A549 (cell line): Measurements from ENCODE around the gene BLTP3B. TPM values are rescaled to one million over a fixed set of nuclear protein-coding genes. Genes with fewer than 3 reads are reported as not detected.

ENCODE experiments used
- ATAC-seq, 2 experiments: fragments of 200-7000 bp in 1 of 2; fragments of >200 bp in 1 of 2; cut with Nextera tagmentation in 1 of 2; cut with Tn5 transposase in 1 of 2; 3 replicates each; pipeline versions ENCODE4 v1.8.0 to v1.9.1; 2018 to 2020; ENCODE audit warnings: mild to moderate bottlenecking in 1 of 2, moderate library complexity in 1 of 2
- CTCF ChIA-PET: fragments of 300-600 bp; sonication (Branson Sonifier 250); formaldehyde crosslinking; extraction: SDS; loops from one replicate; lab custom pipeline; 2021; ENCODE audit warnings: antibody characterized with exemption, inconsistent platforms; lab: Yijun Ruan, JAX
- POLR2A ChIA-PET: fragments of 350-600 bp; formaldehyde crosslinking; extraction: SDS; loops from one replicate; lab custom pipeline; 2021; ENCODE audit warnings: antibody characterized with exemption, inconsistent platforms; lab: Yijun Ruan, JAX
- DNase-seq, 2 experiments: peaks; one replicate each; pipeline versions ENCODE4 v3.0.0 to v3.0.0-alpha.2; 2011 to 2016; ENCODE audit warnings: low read depth in 1 of 2, low spot score in 1 of 2
- FAIRE-seq: peaks from 2 replicates; lab custom pipeline; 2011; peaks lifted over from hg19 to GRCh38; lab: Jason Lieb, UNC
- H3K27ac ChIP-seq, 2 experiments: fragments of >200 bp; sonication (Bioruptor Twin); formaldehyde crosslinking; 3 replicates each; pipeline ENCODE4 v1.5.1; 2016 to 2017
- H3K4me1 ChIP-seq: fragments of >200 bp; sonication (Bioruptor Twin); formaldehyde crosslinking; 3 replicates; pipeline ENCODE4 v1.6.1; 2016
- H3K4me2 ChIP-seq: fragments of >200 bp; sonication (Bioruptor Twin); formaldehyde crosslinking; 3 replicates; pipeline ENCODE4 v1.6.1; 2016
- H3K4me3 ChIP-seq: fragments of >200 bp; sonication (Bioruptor Twin); formaldehyde crosslinking; 3 replicates; pipeline ENCODE4 v1.5.1; 2016
- H3K9me3 ChIP-seq: fragments of >200 bp; sonication (Bioruptor Twin); formaldehyde crosslinking; 3 replicates; pipeline ENCODE4 v1.6.1; 2016
- CEBPB ChIP-seq, 2 experiments: fragments of >200 bp in 1 of 2; sonication (Bioruptor Twin) in 1 of 2; formaldehyde crosslinking in 1 of 2; IDR thresholded peaks; 2 replicates each; pipeline ENCODE4 v1.6.1; 2012 to 2016
- CHD2 ChIP-seq: fragments of 150-350 bp; IDR thresholded peaks from 2 replicates; pipeline ENCODE4 v1.6.1; 2014; ENCODE audit warnings: low read length; ENCODE audit not compliant: partially characterized antibody
- GATA3 ChIP-seq: IDR thresholded peaks from 2 replicates; pipeline ENCODE4 v1.6.1; 2012; ENCODE audit warnings: borderline replicate concordance
- HOXA7 ChIP-seq: fragments of 250-450 bp; sonication (Bioruptor Pico); IDR thresholded peaks from 2 replicates; pipeline ENCODE4 v1.5.0; 2020; ENCODE audit warnings: mild to moderate bottlenecking, moderate library complexity
- HOXB5 ChIP-seq: fragments of 250-450 bp; sonication (Bioruptor Pico); IDR thresholded peaks from 2 replicates; pipeline ENCODE4 v1.5.0; 2020; ENCODE audit warnings: mild to moderate bottlenecking, moderate library complexity
- MAFK ChIP-seq: fragments of 450-650 bp; IDR thresholded peaks from 2 replicates; pipeline ENCODE4 v1.6.1; 2014; ENCODE audit not compliant: partially characterized antibody
- MYC ChIP-seq: IDR thresholded peaks from 2 replicates; pipeline ENCODE4 v1.6.1; 2012; ENCODE audit warnings: mild to moderate bottlenecking, inconsistent platforms, low read length, improper control_type of control experiment, borderline replicate concordance
- NFE2L2 ChIP-seq: fragments of 150-350 bp; conservative IDR thresholded peaks from 2 replicates; pipeline ENCODE4 v1.6.1; 2014; ENCODE audit warnings: low read length
- POLR2A ChIP-seq: IDR thresholded peaks from 2 replicates; pipeline ENCODE4 v1.6.1; 2012; ENCODE audit warnings: mild to moderate bottlenecking, low read length
- POLR2AphosphoS2 ChIP-seq: conservative IDR thresholded peaks from 2 replicates; pipeline ENCODE4 v1.6.1; 2012; ENCODE audit warnings: low read length, improper control_type of control experiment, inconsistent platforms
- RAD21 ChIP-seq, 2 experiments: fragments of >200 bp in 1 of 2; sonication (Bioruptor Twin) in 1 of 2; formaldehyde crosslinking in 1 of 2; IDR thresholded peaks in 1 of 2; conservative IDR thresholded peaks in 1 of 2; 2 replicates in 1 of 2; 3 replicates in 1 of 2; pipeline ENCODE4 v1.6.1; 2012 to 2018; ENCODE audit warnings: inconsistent platforms in 1 of 2
- RFX5 ChIP-seq: fragments of 450-650 bp; IDR thresholded peaks from 2 replicates; pipeline ENCODE4 v1.7.1; 2014; ENCODE audit warnings: antibody characterized with exemption, mild to moderate bottlenecking, moderate library complexity
- SMC3 ChIP-seq: fragments of >200 bp; sonication (Bioruptor Twin); formaldehyde crosslinking; IDR thresholded peaks from 3 replicates; pipeline ENCODE4 v1.6.1; 2018; ENCODE audit warnings: inconsistent platforms
- TP53 ChIP-seq: fragments of 250-450 bp; sonication (Bioruptor Pico); IDR thresholded peaks from 2 replicates; pipeline ENCODE4 v1.5.0; 2021; ENCODE audit warnings: mild to moderate bottlenecking, moderate library complexity
- ZSCAN20 ChIP-seq: fragments of 250-450 bp; sonication (Bioruptor Pico); IDR thresholded peaks from 2 replicates; pipeline ENCODE4 v1.8.0; 2022; ENCODE audit warnings: mild to moderate bottlenecking, moderate library complexity
- WGBS: methylation state at CpG from one replicate; pipeline ENCODE4 v1.1.6; 2017; ENCODE audit errors: missing lambda C conversion rate; 5-methylcytosine and 5-hydroxymethylcytosine counted together
- polyA plus RNA-seq, 4 experiments: library from polyadenylated mRNA; depleted of rRNA in 3 of 4; stranded (reverse); fragments of >200 nt; fragmentation: RNase III in 1 of 4; extraction: RNeasy Plus Mini Kit Qiagen cat#74134 plus additional on column Dnase treatment in 1 of 4; gene quantifications; 2 replicates in 3 of 4; 3 replicates in 1 of 4; pipeline ENCODE4 v1.2.3, GENCODE V29; 2011 to 2017
- TF ChIP-seq, protein P1 (sequence below): fragments of >200 bp; sonication (Bioruptor Twin); formaldehyde crosslinking; IDR thresholded peaks from 2 replicates; pipeline ENCODE4 v1.6.1; 2016
- TF ChIP-seq, protein P2 (sequence below): fragments of >200 bp; sonication (Bioruptor Twin); formaldehyde crosslinking; IDR thresholded peaks from 3 replicates; pipeline ENCODE4 v1.5.1; 2016
- TF ChIP-seq, protein P3 (sequence below): IDR thresholded peaks from 2 replicates; pipeline ENCODE4 v1.6.1; 2012; ENCODE audit warnings: low read depth, borderline replicate concordance
- TF ChIP-seq, protein P4 (sequence below): IDR thresholded peaks from 2 replicates; pipeline ENCODE4 v1.6.1; 2012

BLTP3B gene
- polyA plus RNA-seq, 2 of the 4 experiments (the other 2 are of a cell fraction), result 11.2 to 38.8 TPM

DNA sequence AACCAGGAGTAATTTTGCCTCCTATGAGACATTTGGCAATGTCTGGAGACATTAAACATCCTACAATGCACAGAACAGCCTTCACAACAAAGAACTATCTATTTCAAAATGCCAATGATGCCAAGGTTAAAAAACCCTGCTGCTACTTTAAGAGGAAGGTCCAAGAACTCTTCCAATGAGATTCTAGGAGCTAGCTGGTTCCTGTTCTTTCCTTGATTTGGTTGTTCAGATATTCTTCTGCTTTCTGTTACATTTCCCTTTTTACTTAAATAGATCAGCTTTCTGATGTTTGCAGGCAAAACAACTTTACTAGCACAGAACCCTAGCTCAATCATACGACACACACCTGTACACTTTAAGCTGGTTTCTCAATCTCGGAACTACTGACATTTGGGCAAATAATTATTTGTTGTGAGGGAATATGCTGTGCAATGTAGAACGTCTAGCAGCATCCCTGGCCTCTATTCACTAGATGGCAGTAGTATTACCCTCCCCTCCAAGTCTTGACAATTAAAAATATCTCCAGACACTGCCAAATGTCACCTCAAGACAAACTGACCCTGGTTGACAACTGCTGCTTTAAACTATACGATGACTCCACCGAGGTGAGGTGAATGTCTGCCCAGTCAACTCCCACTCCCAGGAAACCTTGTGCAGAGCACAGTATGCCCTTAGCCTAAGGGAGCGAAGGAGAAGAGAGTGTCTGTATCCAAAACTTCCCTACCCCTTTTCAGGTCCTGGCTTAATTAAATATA lies 4.4 kb downstream of the BLTP3B start:
- WGBS, result 28% methylated on average over 6 of the region's 6 CpGs
- Histone ChIP-seq H3K4me1 (peaks cover 32% of the 10 kb centered on the region), H3K4me2 (peak overlapping the region; percentile 30; the same call in 2 of the 3 replicates), H3K9me3 (no peaks in the 10 kb centered on the region), H3K4me3 (no peak overlapping the region), H3K27ac (no peak overlapping the region)
- POLR2A ChIA-PET, result interaction anchor here (1.0 kb wide), 1 partner anchor 227 kb away, joined by 3 read pairs; no protein-coding TSS in a partner anchor
- ATAC-seq, result peak; percentile 18 to 26; a peak in 1 of 6 replicates
- FAIRE-seq, result peak; percentile 61
- DNase-seq, result peak in 1 of 2 experiments; percentile 45
- TF ChIP-seq, protein P1, sequence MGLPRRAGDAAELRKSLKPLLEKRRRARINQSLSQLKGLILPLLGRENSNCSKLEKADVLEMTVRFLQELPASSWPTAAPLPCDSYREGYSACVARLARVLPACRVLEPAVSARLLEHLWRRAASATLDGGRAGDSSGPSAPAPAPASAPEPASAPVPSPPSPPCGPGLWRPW, result no peak
- TF ChIP-seq NFE2L2 (no peak), POLR2AphosphoS2 (no peak), ZSCAN20 (CRISPR knock-in tag) (no peak), POLR2A (no peak), SMC3 (peak; percentile 25; the same call in 1 of the 3 replicates), RAD21 (conservative IDR thresholded peaks at IDR 0.05 in 1 of 2, IDR thresholded peaks at IDR 0.05 in 1 of 2) (peak; percentile 25 to 40; a peak in 1 of 5 replicates)
- TF ChIP-seq, protein P2, sequence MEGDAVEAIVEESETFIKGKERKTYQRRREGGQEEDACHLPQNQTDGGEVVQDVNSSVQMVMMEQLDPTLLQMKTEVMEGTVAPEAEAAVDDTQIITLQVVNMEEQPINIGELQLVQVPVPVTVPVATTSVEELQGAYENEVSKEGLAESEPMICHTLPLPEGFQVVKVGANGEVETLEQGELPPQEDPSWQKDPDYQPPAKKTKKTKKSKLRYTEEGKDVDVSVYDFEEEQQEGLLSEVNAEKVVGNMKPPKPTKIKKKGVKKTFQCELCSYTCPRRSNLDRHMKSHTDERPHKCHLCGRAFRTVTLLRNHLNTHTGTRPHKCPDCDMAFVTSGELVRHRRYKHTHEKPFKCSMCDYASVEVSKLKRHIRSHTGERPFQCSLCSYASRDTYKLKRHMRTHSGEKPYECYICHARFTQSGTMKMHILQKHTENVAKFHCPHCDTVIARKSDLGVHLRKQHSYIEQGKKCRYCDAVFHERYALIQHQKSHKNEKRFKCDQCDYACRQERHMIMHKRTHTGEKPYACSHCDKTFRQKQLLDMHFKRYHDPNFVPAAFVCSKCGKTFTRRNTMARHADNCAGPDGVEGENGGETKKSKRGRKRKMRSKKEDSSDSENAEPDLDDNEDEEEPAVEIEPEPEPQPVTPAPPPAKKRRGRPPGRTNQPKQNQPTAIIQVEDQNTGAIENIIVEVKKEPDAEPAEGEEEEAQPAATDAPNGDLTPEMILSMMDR, result peak; percentile 56
- CTCF ChIA-PET, result interaction anchor here (0.6 to 2.2 kb wide), 8 partner anchors 8 to 307 kb away, joined by 3 to 15 read pairs (median 4); no protein-coding TSS in a partner anchor

DNA sequence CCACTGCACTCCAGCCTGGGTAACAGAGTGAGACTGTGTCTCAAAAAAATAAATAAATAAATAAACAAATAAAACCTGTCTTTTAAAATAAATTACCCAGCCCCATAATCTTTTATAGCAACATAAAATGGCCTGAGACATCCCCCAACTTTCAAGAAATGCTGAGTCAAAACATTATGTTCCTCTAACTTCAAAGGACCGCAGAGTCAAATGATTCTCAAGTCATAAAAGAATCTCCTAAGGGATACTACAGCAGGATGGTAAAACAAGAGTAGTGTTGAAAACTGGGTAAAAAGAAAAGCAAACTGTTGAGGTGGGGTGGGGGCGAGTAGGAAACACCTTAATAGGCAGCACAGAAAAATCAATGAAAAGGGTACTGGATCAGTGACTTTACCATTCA lies 9.5 kb downstream of the BLTP3B start:
- no peak for DNase-seq
- ChIA-PET CTCF (interaction anchor here (1.2 kb wide), 1 partner anchor 20 kb away, joined by 3 read pairs; no protein-coding TSS in a partner anchor), POLR2A (no interaction called here)
- 83% methylated on average over 2 of the region's 2 CpGs for WGBS
- no peak for ATAC-seq
- peaks cover 16% of the 10 kb centered on the region for H3K4me1 ChIP-seq
- peaks cover 6% of the 10 kb centered on the region; the same call in 1 of the 3 replicates for H3K9me3 ChIP-seq
- no peak overlapping the region for H3K4me2 ChIP-seq
- H3K4me3 ChIP-seq, result no peak overlapping the region
- H3K27ac ChIP-seq, result no peak overlapping the region
- TF ChIP-seq CHD2 (no peak), POLR2A (no peak), MYC (no peak), MAFK (peak; percentile 17), HOXA7 (no peak), GATA3 (no peak)
- TF ChIP-seq, protein P3, sequence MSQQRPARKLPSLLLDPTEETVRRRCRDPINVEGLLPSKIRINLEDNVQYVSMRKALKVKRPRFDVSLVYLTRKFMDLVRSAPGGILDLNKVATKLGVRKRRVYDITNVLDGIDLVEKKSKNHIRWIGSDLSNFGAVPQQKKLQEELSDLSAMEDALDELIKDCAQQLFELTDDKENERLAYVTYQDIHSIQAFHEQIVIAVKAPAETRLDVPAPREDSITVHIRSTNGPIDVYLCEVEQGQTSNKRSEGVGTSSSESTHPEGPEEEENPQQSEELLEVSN, result no peak
- no peak for FAIRE-seq

DNA sequence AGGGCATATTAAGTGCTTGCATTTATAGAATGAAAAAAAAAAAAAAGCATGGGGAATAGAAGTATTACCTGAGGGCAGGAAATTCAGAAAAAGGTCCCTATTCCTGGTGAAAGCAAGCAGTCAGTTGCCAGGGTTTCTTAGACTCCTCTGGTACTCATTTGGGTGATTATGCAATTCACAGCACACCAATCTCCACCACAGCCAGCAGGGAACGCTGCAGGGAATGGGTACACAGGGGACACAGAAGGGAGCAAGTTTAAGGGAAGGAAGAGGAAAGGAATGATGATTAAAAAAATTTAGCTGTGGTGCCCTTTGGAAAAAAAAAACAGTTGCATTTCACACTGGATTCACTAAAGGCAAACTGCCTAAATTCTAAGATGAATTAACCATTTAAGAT lies 14.2 kb downstream of the BLTP3B start:
- peak; percentile 23 for FAIRE-seq
- ChIA-PET CTCF (interaction anchor here (0.6 to 1.6 kb wide), 7 partner anchors 11 to 319 kb away, joined by 3 to 4 read pairs (median 3); no protein-coding TSS in a partner anchor), POLR2A (no interaction called here)
- ATAC-seq, result peak; percentile 94 to 98
- WGBS, result 20% methylated on average over 1 of the region's 1 CpG
- peak overlapping the region; percentile 54 for H3K4me2 ChIP-seq
- H3K4me1 ChIP-seq, result peaks cover 19% of the 10 kb centered on the region
- H3K27ac ChIP-seq, result peak overlapping the region; percentile 33; a peak in 1 of 6 replicates
- TF ChIP-seq RFX5 (no peak), TP53 (CRISPR knock-in tag) (no peak), CEBPB (IDR thresholded peaks at IDR 0.05) (peak; percentile 52 to 91; a peak in 3 of 4 replicates), HOXB5 (CRISPR knock-in tag) (no peak)
- TF ChIP-seq, protein P2, result peak; percentile 21; the same call in 2 of the 3 replicates
- TF ChIP-seq, protein P4, sequence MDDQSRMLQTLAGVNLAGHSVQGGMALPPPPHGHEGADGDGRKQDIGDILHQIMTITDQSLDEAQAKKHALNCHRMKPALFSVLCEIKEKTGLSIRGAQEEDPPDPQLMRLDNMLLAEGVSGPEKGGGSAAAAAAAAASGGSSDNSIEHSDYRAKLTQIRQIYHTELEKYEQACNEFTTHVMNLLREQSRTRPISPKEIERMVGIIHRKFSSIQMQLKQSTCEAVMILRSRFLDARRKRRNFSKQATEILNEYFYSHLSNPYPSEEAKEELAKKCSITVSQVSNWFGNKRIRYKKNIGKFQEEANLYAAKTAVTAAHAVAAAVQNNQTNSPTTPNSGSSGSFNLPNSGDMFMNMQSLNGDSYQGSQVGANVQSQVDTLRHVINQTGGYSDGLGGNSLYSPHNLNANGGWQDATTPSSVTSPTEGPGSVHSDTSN, result no peak
- H3K9me3 ChIP-seq, result peaks cover 6% of the 10 kb centered on the region; the same call in 1 of the 3 replicates
- peak; percentile 33 to 58 for DNase-seq
- no peak overlapping the region for H3K4me3 ChIP-seq
